ENCODE results near the gene RBBP9. TPM values are rescaled to one million over a fixed set of nuclear protein-coding genes. Genes with fewer than 3 reads are reported as not detected.

Gene RBBP9
- total RNA-seq, 1 experiment from 2014 or later, result 6.8 TPM

DNA sequence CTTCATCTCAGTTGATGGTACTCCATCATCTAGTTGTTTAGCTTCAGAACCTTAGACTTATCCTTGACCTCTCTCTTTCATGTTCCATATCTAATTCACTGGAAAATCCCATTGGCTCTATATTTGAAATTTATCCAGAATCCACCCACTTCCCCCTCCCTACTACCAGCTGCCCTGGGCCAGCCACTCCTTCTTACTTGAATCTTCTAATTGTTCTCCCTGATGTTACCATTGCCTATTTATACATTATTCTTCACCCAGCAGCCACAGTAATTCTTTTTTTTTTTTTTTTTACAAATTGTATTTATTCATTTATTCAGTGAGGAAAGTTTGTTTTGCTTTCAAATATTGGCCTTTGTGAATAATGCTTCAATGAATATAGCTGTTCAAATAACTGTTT, 18.9 kb upstream of the RBBP9 start:
- ChIA-PET CTCF (interaction anchor here (0.7 to 1.3 kb wide), 5 partner anchors 8 to 400 kb away, joined by 3 to 5 read pairs (median 3); no protein-coding TSS in a partner anchor), POLR2A (interaction anchor here (0.6 to 1.5 kb wide), 4 partner anchors 9 to 380 kb away, joined by 3 to 10 read pairs (median 5); partner anchors contain the start of genes SEC23B and SMIM26)
- TF ChIP-seq, protein P1, sequence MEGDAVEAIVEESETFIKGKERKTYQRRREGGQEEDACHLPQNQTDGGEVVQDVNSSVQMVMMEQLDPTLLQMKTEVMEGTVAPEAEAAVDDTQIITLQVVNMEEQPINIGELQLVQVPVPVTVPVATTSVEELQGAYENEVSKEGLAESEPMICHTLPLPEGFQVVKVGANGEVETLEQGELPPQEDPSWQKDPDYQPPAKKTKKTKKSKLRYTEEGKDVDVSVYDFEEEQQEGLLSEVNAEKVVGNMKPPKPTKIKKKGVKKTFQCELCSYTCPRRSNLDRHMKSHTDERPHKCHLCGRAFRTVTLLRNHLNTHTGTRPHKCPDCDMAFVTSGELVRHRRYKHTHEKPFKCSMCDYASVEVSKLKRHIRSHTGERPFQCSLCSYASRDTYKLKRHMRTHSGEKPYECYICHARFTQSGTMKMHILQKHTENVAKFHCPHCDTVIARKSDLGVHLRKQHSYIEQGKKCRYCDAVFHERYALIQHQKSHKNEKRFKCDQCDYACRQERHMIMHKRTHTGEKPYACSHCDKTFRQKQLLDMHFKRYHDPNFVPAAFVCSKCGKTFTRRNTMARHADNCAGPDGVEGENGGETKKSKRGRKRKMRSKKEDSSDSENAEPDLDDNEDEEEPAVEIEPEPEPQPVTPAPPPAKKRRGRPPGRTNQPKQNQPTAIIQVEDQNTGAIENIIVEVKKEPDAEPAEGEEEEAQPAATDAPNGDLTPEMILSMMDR (IDR thresholded peaks at IDR 0.05; ENCODE audit: unreplicated experiment), result no peak
- Mint-ChIP-seq H3K36me3 (ENCODE audit: insufficient read depth, unreplicated experiment) (peaks cover 28% of the 10 kb centered on the region), H3K4me3 (ENCODE audit: unreplicated experiment) (no peak overlapping the region), H3K9me3 (ENCODE audit: unreplicated experiment) (no peaks in the 10 kb centered on the region), H3K4me1 (ENCODE audit: insufficient read depth, unreplicated experiment) (peaks cover 3% of the 10 kb centered on the region), H3K27ac (ENCODE audit: low read depth, unreplicated experiment) (no peak overlapping the region), H3K27me3 (ENCODE audit: insufficient read depth, unreplicated experiment) (no peaks in the 10 kb centered on the region)
- DNase-seq (ENCODE audit: unreplicated experiment), result no peak
- BruUV-seq (replicated peaks), result no TSS peak
- intact Hi-C loops (cut with micrococcal nuclease), result no loop called here

GRCh38 chr20:18514127-18514526, 17.1 kb upstream of the RBBP9 start:
- BruUV-seq (replicated peaks), result no TSS peak
- ChIA-PET CTCF (interaction anchor here (0.7 to 1.3 kb wide), 6 partner anchors 10 to 841 kb away, joined by 3 to 6 read pairs (median 4); no protein-coding TSS in a partner anchor), POLR2A (interaction anchor here (0.9 to 1.6 kb wide), 5 partner anchors 11 to 226 kb away, joined by 3 to 4 read pairs (median 3); partner anchors contain the start of genes RBBP9 and ZNF133)
- intact Hi-C loops (cut with micrococcal nuclease), result no loop called here
- no peak for DNase-seq (ENCODE audit: unreplicated experiment)
- Mint-ChIP-seq H3K27me3 (ENCODE audit: insufficient read depth, unreplicated experiment) (no peaks in the 10 kb centered on the region), H3K27ac (ENCODE audit: low read depth, unreplicated experiment) (no peak overlapping the region), H3K4me3 (ENCODE audit: unreplicated experiment) (no peak overlapping the region), H3K4me1 (ENCODE audit: insufficient read depth, unreplicated experiment) (peaks cover 14% of the 10 kb centered on the region), H3K36me3 (ENCODE audit: insufficient read depth, unreplicated experiment) (peaks cover 46% of the 10 kb centered on the region), H3K9me3 (ENCODE audit: unreplicated experiment) (no peaks in the 10 kb centered on the region)
- TF ChIP-seq, protein P1 (IDR thresholded peaks at IDR 0.05; ENCODE audit: unreplicated experiment), result no peak

GRCh38 chr20:18513208-18513607, 16.2 kb upstream of the RBBP9 start:
- Mint-ChIP-seq H3K27ac (ENCODE audit: low read depth, unreplicated experiment) (no peak overlapping the region), H3K4me1 (ENCODE audit: insufficient read depth, unreplicated experiment) (peaks cover 14% of the 10 kb centered on the region), H3K4me3 (ENCODE audit: unreplicated experiment) (no peak overlapping the region), H3K36me3 (ENCODE audit: insufficient read depth, unreplicated experiment) (peaks cover 48% of the 10 kb centered on the region), H3K9me3 (ENCODE audit: unreplicated experiment) (no peaks in the 10 kb centered on the region), H3K27me3 (ENCODE audit: insufficient read depth, unreplicated experiment) (no peaks in the 10 kb centered on the region)
- no peak for DNase-seq (ENCODE audit: unreplicated experiment)
- intact Hi-C loops (cut with micrococcal nuclease), result no loop called here
- POLR2A ChIA-PET, result no interaction called here
- TF ChIP-seq, protein P1 (IDR thresholded peaks at IDR 0.05; ENCODE audit: unreplicated experiment), result no peak
- CTCF ChIA-PET, result interaction anchor here (0.6 to 1.0 kb wide), 3 partner anchors 28 to 693 kb away, joined by 3 read pairs; no protein-coding TSS in a partner anchor
- BruUV-seq (replicated peaks), result no TSS peak

DNA sequence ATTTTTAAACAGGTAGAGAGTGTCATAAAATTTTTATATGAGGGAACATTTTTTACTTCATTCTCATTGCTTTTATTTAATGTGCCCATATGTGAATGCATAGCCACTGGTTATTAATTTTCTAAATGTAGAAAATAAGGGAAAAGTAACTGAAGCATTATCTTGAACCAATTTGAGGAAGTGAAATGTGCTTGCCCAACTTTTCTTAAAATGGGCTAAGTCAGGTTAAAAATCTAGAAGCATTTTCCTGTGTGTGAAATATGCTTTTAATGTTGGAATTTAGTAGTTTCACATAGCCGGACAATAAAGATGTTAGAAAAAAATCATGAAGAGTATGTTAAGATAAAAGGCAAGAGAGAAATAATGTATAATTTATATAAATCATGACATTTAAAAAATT, 14.5 kb upstream of the RBBP9 start:
- TF ChIP-seq, protein P1 (IDR thresholded peaks at IDR 0.05; ENCODE audit: unreplicated experiment), result no peak
- Mint-ChIP-seq H3K27me3 (ENCODE audit: insufficient read depth, unreplicated experiment) (no peaks in the 10 kb centered on the region), H3K36me3 (ENCODE audit: insufficient read depth, unreplicated experiment) (peaks cover 54% of the 10 kb centered on the region), H3K4me1 (ENCODE audit: insufficient read depth, unreplicated experiment) (peaks cover 14% of the 10 kb centered on the region), H3K9me3 (ENCODE audit: unreplicated experiment) (no peaks in the 10 kb centered on the region), H3K27ac (ENCODE audit: low read depth, unreplicated experiment) (no peak overlapping the region), H3K4me3 (ENCODE audit: unreplicated experiment) (no peak overlapping the region)
- no TSS peak for BruUV-seq (replicated peaks)
- no peak for DNase-seq (ENCODE audit: unreplicated experiment)
- ChIA-PET POLR2A (no interaction called here), CTCF (interaction anchor here (0.8 kb wide), 1 partner anchor 15 kb away, joined by 3 read pairs; no protein-coding TSS in a partner anchor)
- intact Hi-C loops (cut with micrococcal nuclease), result no loop called here
